ENCODE results near the gene AGBL1.

The AGBL1 gene

DNA sequence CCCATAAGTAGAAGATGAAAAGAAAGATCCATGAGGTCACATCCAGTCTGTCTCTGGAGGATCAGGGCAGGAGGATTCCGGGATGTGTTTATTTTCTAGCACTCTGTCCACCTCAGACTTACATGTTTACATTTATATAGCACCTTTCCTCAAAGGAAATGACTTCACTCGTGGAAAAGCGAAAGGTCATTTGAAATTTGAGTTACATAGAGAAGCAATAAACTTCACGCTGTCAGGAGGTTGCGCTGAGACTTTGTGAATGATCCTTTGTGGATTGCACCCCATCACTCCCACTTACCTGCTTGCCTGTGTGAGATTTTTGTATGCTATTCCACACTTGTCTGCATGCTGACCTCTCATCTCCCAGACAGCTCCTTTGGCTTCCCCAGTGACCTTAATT lies 540.5 kb downstream of the AGBL1 start:
- H3K4me3 ChIP-seq, result no peak overlapping the region
- H3K36me3 ChIP-seq (replicated peaks), result no peaks in the 10 kb centered on the region
- peaks cover 25% of the 10 kb centered on the region for H3K4me1 ChIP-seq
- no peaks in the 10 kb centered on the region for H3K27me3 ChIP-seq (ENCODE audit: low read depth)
- in situ Hi-C loops (cut with MboI; ENCODE audit: low sequenced_read_pairs), result no loop called here
- peak in 1 of 2 experiments; percentile 19 for DNase-seq (ENCODE audit: low spot score in 2 of 2)
- H3K9me3 ChIP-seq, result no peaks in the 10 kb centered on the region

- peaks cover 25% of the 10 kb centered on the region for H3K4me1 ChIP-seq
- no peaks in the 10 kb centered on the region for H3K9me3 ChIP-seq
- H3K4me3 ChIP-seq, result no peak overlapping the region
- in situ Hi-C loops (cut with MboI; ENCODE audit: low sequenced_read_pairs), result no loop called here
- H3K27me3 ChIP-seq (ENCODE audit: low read depth), result no peaks in the 10 kb centered on the region
- DNase-seq (ENCODE audit: low spot score in 2 of 2), result peak; percentile 68 to 90
- H3K36me3 ChIP-seq (replicated peaks), result no peaks in the 10 kb centered on the region
Measured at GRCh38 chr15:86620641-86621349, 541.1 kb downstream of the AGBL1 start.

DNA sequence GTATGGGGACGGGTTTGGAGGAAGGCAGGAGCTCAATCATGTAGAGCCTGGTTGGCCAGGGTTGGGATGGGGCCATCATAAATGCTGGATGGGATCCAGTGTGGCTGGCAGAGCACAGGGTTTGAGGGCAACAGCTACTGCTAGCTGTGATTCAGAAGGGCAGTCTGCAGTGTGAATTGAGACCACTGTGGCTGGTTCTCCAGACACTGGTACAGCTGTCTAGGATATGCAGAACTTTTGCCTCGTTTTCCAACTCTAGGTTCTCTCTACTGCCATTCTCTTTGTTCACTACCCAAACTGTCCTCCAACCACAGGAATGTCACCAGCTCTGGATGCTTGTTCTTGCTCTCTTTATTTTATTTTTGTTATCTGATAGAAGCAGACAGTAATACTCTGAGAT lies 543.6 kb downstream of the AGBL1 start:
- in situ Hi-C loops (cut with MboI; ENCODE audit: low sequenced_read_pairs), result no loop called here
- Histone ChIP-seq H3K4me3 (no peak overlapping the region), H3K4me1 (peaks cover 25% of the 10 kb centered on the region), H3K9me3 (no peaks in the 10 kb centered on the region), H3K27me3 (ENCODE audit: low read depth) (no peaks in the 10 kb centered on the region), H3K36me3 (replicated peaks) (no peaks in the 10 kb centered on the region)
- no peak for DNase-seq (ENCODE audit: low spot score in 2 of 2)

- in situ Hi-C loops (cut with MboI; ENCODE audit: low sequenced_read_pairs), result no loop called here
- Histone ChIP-seq H3K27me3 (ENCODE audit: low read depth) (no peaks in the 10 kb centered on the region), H3K9me3 (no peaks in the 10 kb centered on the region), H3K36me3 (replicated peaks) (no peaks in the 10 kb centered on the region), H3K4me1 (peaks cover 28% of the 10 kb centered on the region), H3K4me3 (no peak overlapping the region)
- peak; percentile 71 to 72 for DNase-seq (ENCODE audit: low spot score in 2 of 2)
Measured at GRCh38 chr15:86624261-86625036, 544.8 kb downstream of the AGBL1 start.

GRCh38 chr15:86629409-86630356 lies 550.0 kb downstream of the AGBL1 start:
- peaks cover 13% of the 10 kb centered on the region for H3K4me1 ChIP-seq

DNA sequence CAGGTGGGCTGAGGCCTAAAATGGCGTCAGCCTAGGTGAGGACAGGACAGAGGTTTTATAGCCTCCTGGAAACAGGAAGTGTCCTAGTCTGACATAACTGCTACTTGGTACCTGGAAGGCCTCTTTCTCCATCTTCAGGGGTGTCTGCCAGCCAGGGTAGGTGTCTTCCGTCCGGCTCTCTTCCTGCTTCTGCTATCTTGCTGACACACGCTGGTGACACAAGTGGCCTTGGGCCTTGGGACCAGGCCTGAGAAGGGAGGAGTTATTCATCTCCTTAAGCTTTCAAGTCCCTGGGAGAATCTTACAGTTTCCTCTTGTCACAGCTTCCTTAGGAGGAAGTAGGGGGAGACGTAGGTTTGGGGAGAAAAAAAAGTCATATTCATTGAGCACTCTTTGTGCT lies 551.3 kb downstream of the AGBL1 start:
- H3K4me1 ChIP-seq, result peaks cover 13% of the 10 kb centered on the region

More at GRCh38 chr15:86629409-86630356, 550.0 kb downstream of the AGBL1 start:
- peak in 1 of 2 experiments; percentile 58 for DNase-seq (ENCODE audit: low spot score in 2 of 2)
- Histone ChIP-seq H3K36me3 (replicated peaks) (no peaks in the 10 kb centered on the region), H3K9me3 (no peaks in the 10 kb centered on the region), H3K4me3 (no peak overlapping the region), H3K27me3 (ENCODE audit: low read depth) (no peaks in the 10 kb centered on the region)
- in situ Hi-C loops (cut with MboI; ENCODE audit: low sequenced_read_pairs), result no loop called here

GRCh38 chr15:86634146-86634545 lies 554.5 kb downstream of the AGBL1 start:
- no peak for DNase-seq (ENCODE audit: low spot score in 2 of 2)
- Histone ChIP-seq H3K9me3 (no peaks in the 10 kb centered on the region), H3K4me3 (no peak overlapping the region), H3K27me3 (ENCODE audit: low read depth) (no peaks in the 10 kb centered on the region), H3K4me1 (peaks cover 8% of the 10 kb centered on the region), H3K36me3 (replicated peaks) (no peaks in the 10 kb centered on the region)
- in situ Hi-C loops (cut with MboI; ENCODE audit: low sequenced_read_pairs), result no loop called here

More for the DNA sequence above, 551.3 kb downstream of the AGBL1 start:
- no peaks in the 10 kb centered on the region for H3K36me3 ChIP-seq (replicated peaks)
- H3K9me3 ChIP-seq, result no peaks in the 10 kb centered on the region
- H3K4me3 ChIP-seq, result no peak overlapping the region
- no peak for DNase-seq (ENCODE audit: low spot score in 2 of 2)
- no peaks in the 10 kb centered on the region for H3K27me3 ChIP-seq (ENCODE audit: low read depth)
- in situ Hi-C loops (cut with MboI; ENCODE audit: low sequenced_read_pairs), result no loop called here

GRCh38 chr15:86634992-86635638 lies 555.4 kb downstream of the AGBL1 start:
- no peak for DNase-seq (ENCODE audit: low spot score in 2 of 2)
- Histone ChIP-seq H3K4me1 (no peaks in the 10 kb centered on the region), H3K4me3 (no peak overlapping the region), H3K36me3 (replicated peaks) (no peaks in the 10 kb centered on the region), H3K9me3 (no peaks in the 10 kb centered on the region), H3K27me3 (ENCODE audit: low read depth) (no peaks in the 10 kb centered on the region)
- in situ Hi-C loops (cut with MboI; ENCODE audit: low sequenced_read_pairs), result no loop called here

- no peaks in the 10 kb centered on the region for H3K9me3 ChIP-seq
- H3K4me1 ChIP-seq, result peaks cover 8% of the 10 kb centered on the region; the same call in 1 of the 2 replicates
- no peaks in the 10 kb centered on the region for H3K36me3 ChIP-seq (replicated peaks)
Measured at GRCh38 chr15:86644339-86644738, 564.7 kb downstream of the AGBL1 start.

DNA sequence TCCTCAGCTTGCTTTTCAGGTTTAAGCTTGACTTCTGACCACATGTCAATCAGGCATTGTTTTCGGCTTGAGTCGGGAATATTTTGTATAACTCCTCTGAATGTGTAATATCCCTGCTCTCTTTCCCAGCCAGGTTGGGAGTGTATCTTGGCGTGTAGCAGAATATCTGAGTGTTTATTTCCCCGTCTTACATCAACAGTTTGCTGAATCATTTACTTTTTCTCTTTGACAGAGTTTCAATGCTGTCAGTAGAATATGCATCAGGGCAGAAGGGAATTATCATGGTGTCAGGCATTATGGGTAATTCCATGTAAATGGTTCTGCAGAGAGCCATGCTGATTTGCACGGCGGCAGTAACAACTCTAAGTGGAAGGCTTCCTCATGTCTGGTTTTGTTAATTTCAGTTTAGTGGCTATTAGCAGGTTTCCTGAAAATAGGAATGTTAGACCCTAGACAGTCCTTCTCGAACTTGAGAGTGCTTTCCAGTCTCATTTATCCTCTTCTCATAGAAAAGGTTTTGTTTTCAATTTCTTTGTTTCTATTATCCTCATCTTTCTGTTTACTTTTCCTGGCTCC lies 566.3 kb downstream of the AGBL1 start:
- H3K9me3 ChIP-seq, result no peaks in the 10 kb centered on the region
- H3K4me1 ChIP-seq, result peaks cover 8% of the 10 kb centered on the region; the same call in 1 of the 2 replicates
- H3K4me3 ChIP-seq, result no peak overlapping the region
- DNase-seq (ENCODE audit: low spot score in 2 of 2), result peak in 1 of 2 experiments; percentile 11
- in situ Hi-C loops (cut with MboI; ENCODE audit: low sequenced_read_pairs), result no loop called here
- no peaks in the 10 kb centered on the region for H3K36me3 ChIP-seq (replicated peaks)
- H3K27me3 ChIP-seq (ENCODE audit: low read depth), result no peaks in the 10 kb centered on the region

More at GRCh38 chr15:86644339-86644738, 564.7 kb downstream of the AGBL1 start:
- Histone ChIP-seq H3K27me3 (ENCODE audit: low read depth) (no peaks in the 10 kb centered on the region), H3K4me3 (no peak overlapping the region)
- no peak for DNase-seq (ENCODE audit: low spot score in 2 of 2)
- in situ Hi-C loops (cut with MboI; ENCODE audit: low sequenced_read_pairs), result no loop called here

DNA sequence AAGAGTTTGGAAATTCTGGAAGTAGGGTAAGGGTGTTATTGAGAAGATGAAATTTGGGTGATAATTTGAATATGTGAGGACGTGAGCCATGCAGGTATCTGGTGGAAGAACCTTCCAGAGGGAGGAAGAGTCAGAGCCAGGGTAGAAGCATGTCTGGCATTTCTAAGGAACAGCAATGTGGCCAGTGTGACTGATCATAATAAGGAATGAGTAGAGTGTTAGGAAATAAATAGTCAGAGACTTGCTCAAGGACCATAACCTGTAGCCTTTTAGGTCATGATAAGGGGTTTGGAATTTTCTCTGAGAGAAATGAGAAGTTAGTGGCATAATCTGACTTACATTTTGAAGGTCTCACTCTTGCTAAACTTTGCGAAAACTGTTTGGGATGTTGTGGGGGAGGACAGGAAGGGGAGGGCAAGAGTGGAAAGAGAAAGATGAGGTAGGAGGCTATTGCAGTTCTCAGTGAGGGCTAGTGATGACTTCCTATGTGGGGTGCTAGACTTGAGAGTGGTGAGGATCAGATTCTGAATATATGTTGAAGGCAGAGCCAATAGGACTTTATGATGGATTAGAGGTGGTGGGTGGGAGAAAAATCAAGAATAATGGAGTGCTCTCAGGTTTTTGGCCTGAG lies 568.3 kb downstream of the AGBL1 start:
- Histone ChIP-seq H3K27me3 (ENCODE audit: low read depth) (no peaks in the 10 kb centered on the region), H3K9me3 (no peaks in the 10 kb centered on the region), H3K36me3 (replicated peaks) (no peaks in the 10 kb centered on the region), H3K4me1 (peaks cover 8% of the 10 kb centered on the region; the same call in 1 of the 2 replicates), H3K4me3 (no peak overlapping the region)
- in situ Hi-C loops (cut with MboI; ENCODE audit: low sequenced_read_pairs), result no loop called here
- DNase-seq (ENCODE audit: low spot score in 2 of 2), result no peak

GRCh38 chr15:86649277-86649676 lies 569.6 kb downstream of the AGBL1 start:
- DNase-seq (ENCODE audit: low spot score in 2 of 2), result no peak
- Histone ChIP-seq H3K9me3 (no peaks in the 10 kb centered on the region), H3K4me3 (no peak overlapping the region), H3K4me1 (peaks cover 8% of the 10 kb centered on the region; the same call in 1 of the 2 replicates), H3K27me3 (ENCODE audit: low read depth) (no peaks in the 10 kb centered on the region), H3K36me3 (replicated peaks) (no peaks in the 10 kb centered on the region)
- in situ Hi-C loops (cut with MboI; ENCODE audit: low sequenced_read_pairs), result no loop called here
